Endothelial cell of hepatic sinusoid (primary cell): ENCODE measurements around the gene SYT11.
"Not testable (repeated sequence)": the region's sequence is repeated elsewhere in the genome, so short reads cannot be mapped to it uniquely, and the experiment has no call there.

ENCODE experiments used
- in situ Hi-C: cut with HindIII; loops from 2 replicates; pipeline ENCODE4 v1.10.0; 2017; ENCODE audit warnings: low sequenced_read_pairs

The SYT11 gene

GRCh38 chr1:155895617-155896016, 36.2 kb downstream of the SYT11 start:
- in situ Hi-C loops: loop anchor here (5.0 kb wide), 1 partner anchor 33 kb away; no protein-coding TSS in a partner anchor

- in situ Hi-C loops: loop anchor here (5.0 kb wide), 1 partner anchor 34 kb away; no protein-coding TSS in a partner anchor
Measured at GRCh38 chr1:155896476-155896875, 37.1 kb downstream of the SYT11 start.

GRCh38 chr1:155897746-155898145, 38.4 kb downstream of the SYT11 start:
- in situ Hi-C loops: loop anchor here (5.0 kb wide), 1 partner anchor 35 kb away; no protein-coding TSS in a partner anchor

GRCh38 chr1:155898888-155899287, 39.5 kb downstream of the SYT11 start:
- in situ Hi-C loops: loop anchor here (5.0 kb wide), 1 partner anchor 37 kb away; no protein-coding TSS in a partner anchor

- in situ Hi-C loops: loop anchor here (5.0 kb wide), 1 partner anchor 37 kb away; no protein-coding TSS in a partner anchor
Measured at GRCh38 chr1:155899683-155900082, 40.3 kb downstream of the SYT11 start.

- in situ Hi-C loops: no loop called here
Measured at GRCh38 chr1:155900161-155900560, 40.8 kb downstream of the SYT11 start.

- in situ Hi-C loops: no loop called here
Measured at GRCh38 chr1:155904261-155904660, 44.9 kb downstream of the SYT11 start.

GRCh38 chr1:155909894-155910293, 50.5 kb downstream of the SYT11 start:
- in situ Hi-C loops: no loop called here

GRCh38 chr1:155910621-155911121, 51.3 kb downstream of the SYT11 start:
- in situ Hi-C loops: no loop called here

- in situ Hi-C loops: no loop called here
Measured at GRCh38 chr1:155911156-155912055, 52.0 kb downstream of the SYT11 start, which contains the start of gene RIT1. TSS of gene RIT1 (minus strand) at chr1:155911349. CDS start at chr1:155910761, 588 bp downstream.

- in situ Hi-C loops: no loop called here
Measured at GRCh38 chr1:155912056-155912536, 52.7 kb downstream of the SYT11 start.

GRCh38 chr1:155913969-155914757, 54.8 kb downstream of the SYT11 start:
- in situ Hi-C loops: no loop called here

- in situ Hi-C loops: no loop called here
Measured at GRCh38 chr1:155918660-155919059, 59.3 kb downstream of the SYT11 start.

GRCh38 chr1:155919801-155920200, 60.4 kb downstream of the SYT11 start:
- in situ Hi-C loops: no loop called here

GRCh38 chr1:155920717-155921116, 61.4 kb downstream of the SYT11 start:
- in situ Hi-C loops: no loop called here

- in situ Hi-C loops: no loop called here
Measured at GRCh38 chr1:155925506-155925905, 66.1 kb downstream of the SYT11 start.

GRCh38 chr1:155929057-155929456, 69.7 kb downstream of the SYT11 start:
- in situ Hi-C loops: no loop called here

- in situ Hi-C loops: not testable (repeated sequence)
Measured at GRCh38 chr1:155930725-155931124, 71.4 kb downstream of the SYT11 start.

GRCh38 chr1:155931332-155932038, 72.1 kb downstream of the SYT11 start:
- in situ Hi-C loops: no loop called here

- in situ Hi-C loops: no loop called here
Measured at GRCh38 chr1:155932081-155932480, 72.7 kb downstream of the SYT11 start.
